GM13977 (cell line): ENCODE results near the gene GALNT9.

ENCODE experiments used
- DNase-seq: peaks from one replicate; pipeline ENCODE4 v3.0.0; 2012; ENCODE audit warnings: low spot score
- in situ Hi-C: fragments of 300-500 bp; cut with MboI; formaldehyde crosslinking; loops from one replicate; pipeline ENCODE4 v1.12.0; 2022; ENCODE audit warnings: low sequenced_read_pairs, low pct_unique_long_range_greater_than_20kb, mixed read lengths, inconsistent platforms; ENCODE audit not compliant: unreplicated experiment
- TF ChIP-seq, protein P1 (sequence below): IDR thresholded peaks from 2 replicates; pipeline ENCODE4 v1.5.1; 2012; ENCODE audit warnings: mild to moderate bottlenecking, control low read depth; ENCODE audit not compliant: insufficient read depth; ENCODE audit errors: extremely low read depth, missing control alignments

Gene GALNT9

GRCh38 chr12:132178316-132178715 lies 151.1 kb downstream of the GALNT9 start:
- no peak for DNase-seq
- in situ Hi-C loops = no loop called here
- TF ChIP-seq, protein P1, sequence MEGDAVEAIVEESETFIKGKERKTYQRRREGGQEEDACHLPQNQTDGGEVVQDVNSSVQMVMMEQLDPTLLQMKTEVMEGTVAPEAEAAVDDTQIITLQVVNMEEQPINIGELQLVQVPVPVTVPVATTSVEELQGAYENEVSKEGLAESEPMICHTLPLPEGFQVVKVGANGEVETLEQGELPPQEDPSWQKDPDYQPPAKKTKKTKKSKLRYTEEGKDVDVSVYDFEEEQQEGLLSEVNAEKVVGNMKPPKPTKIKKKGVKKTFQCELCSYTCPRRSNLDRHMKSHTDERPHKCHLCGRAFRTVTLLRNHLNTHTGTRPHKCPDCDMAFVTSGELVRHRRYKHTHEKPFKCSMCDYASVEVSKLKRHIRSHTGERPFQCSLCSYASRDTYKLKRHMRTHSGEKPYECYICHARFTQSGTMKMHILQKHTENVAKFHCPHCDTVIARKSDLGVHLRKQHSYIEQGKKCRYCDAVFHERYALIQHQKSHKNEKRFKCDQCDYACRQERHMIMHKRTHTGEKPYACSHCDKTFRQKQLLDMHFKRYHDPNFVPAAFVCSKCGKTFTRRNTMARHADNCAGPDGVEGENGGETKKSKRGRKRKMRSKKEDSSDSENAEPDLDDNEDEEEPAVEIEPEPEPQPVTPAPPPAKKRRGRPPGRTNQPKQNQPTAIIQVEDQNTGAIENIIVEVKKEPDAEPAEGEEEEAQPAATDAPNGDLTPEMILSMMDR = no peak

DNA sequence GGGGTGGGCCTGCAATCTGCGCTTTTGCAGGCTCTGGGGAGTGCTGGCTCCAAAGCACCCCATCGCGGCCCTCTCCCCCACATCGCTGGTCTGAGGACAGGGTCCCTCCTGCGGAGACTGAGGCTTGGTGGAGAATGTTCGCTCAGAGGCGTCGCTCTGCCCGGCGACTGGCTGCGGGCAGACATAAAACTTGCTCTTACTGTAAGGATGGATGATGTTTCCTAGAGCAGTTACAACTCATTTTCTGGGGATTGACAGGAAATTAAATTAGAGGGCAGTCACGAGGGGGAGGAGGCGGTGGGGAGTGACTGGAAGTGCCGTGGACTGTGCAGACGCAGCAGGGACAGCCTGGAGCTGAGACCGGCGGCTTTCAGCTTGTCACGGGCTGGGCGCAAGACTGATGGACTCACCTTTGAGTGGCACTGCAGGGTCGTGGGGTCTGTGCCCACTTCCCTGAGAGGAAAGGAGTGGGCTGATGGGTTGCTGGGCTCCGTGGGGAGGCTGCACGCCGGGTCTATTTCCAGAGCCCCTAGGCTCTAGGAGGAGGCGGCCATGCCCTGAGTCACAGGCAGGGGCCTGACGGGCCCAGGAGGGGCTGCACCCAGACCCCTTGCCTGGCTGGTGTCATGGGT lies 152.4 kb downstream of the GALNT9 start:
- in situ Hi-C loops = no loop called here
- no peak for DNase-seq
- TF ChIP-seq, protein P1 = no peak

DNA sequence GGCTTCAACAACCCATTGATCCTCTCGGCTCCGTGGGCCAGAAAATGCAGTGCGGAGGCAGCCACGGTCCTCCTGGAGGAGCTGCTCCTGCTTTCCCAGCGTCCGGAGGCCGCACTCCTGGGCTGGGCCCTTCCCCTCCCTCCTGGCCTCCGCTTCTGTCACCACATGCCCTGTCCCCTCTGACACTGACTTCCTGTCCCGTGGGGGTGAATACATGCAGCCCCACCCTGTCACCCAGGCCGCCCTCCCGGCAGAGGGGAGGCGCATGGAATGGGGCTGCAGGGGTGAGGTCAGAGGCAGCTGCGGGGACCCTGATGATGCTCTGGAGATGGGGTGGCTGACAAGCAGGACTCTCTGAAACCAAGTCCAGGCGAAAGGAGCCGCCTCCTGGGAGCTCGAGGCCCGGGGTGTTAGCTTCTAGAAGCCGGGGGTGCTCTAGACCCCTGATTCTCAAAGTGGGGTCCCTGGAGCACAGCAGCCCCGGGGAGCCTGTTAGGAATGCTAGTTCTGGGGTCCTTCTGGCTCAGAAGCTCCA lies 152.9 kb downstream of the GALNT9 start:
- TF ChIP-seq, protein P1 = no peak
- in situ Hi-C loops = no loop called here
- DNase-seq = no peak

GRCh38 chr12:132175496-132176384 lies 153.6 kb downstream of the GALNT9 start:
- in situ Hi-C loops = no loop called here
- TF ChIP-seq, protein P1 = no peak
- DNase-seq = no peak

- no peak for DNase-seq
Measured at GRCh38 chr12:132174839-132175490, 154.4 kb downstream of the GALNT9 start.

More at GRCh38 chr12:132174839-132175490, 154.4 kb downstream of the GALNT9 start:
- in situ Hi-C loops = no loop called here
- TF ChIP-seq, protein P1 = no peak
